Measurements from ENCODE around the gene PDSS2.

The PDSS2 gene, protein sequence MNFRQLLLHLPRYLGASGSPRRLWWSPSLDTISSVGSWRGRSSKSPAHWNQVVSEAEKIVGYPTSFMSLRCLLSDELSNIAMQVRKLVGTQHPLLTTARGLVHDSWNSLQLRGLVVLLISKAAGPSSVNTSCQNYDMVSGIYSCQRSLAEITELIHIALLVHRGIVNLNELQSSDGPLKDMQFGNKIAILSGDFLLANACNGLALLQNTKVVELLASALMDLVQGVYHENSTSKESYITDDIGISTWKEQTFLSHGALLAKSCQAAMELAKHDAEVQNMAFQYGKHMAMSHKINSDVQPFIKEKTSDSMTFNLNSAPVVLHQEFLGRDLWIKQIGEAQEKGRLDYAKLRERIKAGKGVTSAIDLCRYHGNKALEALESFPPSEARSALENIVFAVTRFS

DNA sequence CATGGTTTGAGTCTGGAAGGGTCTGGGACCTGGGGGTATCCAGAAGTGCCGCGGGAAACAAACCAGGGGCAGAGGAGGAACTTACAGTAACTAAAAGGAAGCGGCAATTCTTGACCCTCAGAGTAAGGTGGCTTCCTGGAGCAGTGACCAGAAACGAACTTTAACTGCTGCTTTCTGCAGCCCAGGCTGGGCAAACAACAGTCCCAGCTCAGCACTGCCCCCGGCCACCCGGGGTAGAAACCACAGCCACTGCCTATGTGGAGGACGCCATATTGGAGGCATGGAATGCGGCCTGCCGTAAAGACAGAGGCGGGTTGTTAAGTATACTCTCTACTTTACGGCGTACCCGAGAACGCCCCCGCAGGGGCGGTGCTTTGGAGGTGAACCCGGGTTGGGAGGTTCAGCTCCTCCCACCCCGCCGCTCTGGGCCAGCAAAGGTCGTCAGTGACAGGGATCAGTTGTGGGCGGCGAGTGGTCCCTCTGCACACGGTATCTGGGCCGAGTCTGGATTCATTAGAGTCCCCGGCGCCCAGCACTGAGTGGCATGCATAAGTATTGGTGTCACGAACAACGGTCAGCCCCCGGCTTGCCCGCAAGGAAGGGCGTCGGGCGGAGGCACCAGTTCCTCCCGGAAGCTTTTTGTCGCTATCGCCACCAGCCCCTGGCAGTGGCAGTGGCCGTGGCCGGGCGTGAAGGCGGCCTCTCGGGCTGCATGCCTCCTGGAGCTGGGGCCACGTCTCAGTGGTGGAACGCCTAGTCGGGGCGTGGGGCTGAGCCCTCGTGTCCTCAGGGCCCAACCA is at the start of gene PDSS2:
Gene PDSS2 (minus strand): TSS at position 282 of the 800 bp plus-strand sequence. CDS start 279 bp downstream, at position 3.
- DNase-seq, result peak; percentile 99
- TF ChIP-seq, protein P1, sequence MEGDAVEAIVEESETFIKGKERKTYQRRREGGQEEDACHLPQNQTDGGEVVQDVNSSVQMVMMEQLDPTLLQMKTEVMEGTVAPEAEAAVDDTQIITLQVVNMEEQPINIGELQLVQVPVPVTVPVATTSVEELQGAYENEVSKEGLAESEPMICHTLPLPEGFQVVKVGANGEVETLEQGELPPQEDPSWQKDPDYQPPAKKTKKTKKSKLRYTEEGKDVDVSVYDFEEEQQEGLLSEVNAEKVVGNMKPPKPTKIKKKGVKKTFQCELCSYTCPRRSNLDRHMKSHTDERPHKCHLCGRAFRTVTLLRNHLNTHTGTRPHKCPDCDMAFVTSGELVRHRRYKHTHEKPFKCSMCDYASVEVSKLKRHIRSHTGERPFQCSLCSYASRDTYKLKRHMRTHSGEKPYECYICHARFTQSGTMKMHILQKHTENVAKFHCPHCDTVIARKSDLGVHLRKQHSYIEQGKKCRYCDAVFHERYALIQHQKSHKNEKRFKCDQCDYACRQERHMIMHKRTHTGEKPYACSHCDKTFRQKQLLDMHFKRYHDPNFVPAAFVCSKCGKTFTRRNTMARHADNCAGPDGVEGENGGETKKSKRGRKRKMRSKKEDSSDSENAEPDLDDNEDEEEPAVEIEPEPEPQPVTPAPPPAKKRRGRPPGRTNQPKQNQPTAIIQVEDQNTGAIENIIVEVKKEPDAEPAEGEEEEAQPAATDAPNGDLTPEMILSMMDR (IDR thresholded peaks at IDR 0.05; ENCODE audit: low read depth, low read length), result peak; percentile 58
- H3K27ac ChIP-seq, result peak within 1 kb of the TSS; percentile 62

DNA sequence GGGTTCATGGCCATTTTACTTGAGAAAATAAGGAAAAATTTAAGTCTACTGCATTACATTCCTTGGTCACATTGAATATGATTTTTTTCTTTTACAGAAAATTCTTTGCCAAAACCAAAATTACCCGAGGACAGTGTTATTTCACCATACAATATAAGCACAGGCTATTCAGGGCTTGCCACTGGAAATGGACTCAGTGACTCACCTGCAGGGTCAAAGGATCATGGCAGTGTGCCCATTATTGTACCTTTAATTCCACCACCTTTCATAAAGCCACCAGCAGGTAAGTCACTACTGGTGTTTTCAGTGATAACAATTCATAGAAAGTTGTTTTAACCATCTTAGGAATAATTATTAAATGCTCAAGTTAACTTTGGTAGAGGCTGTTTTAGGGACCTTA is 46.8 kb upstream of the PDSS2 start:
- no peak for DNase-seq
- Histone ChIP-seq H3K36me3 (no peaks in the 10 kb centered on the region), H3K27me3 (ENCODE audit: insufficient read depth, low read depth, severe bottlenecking) (no peaks in the 10 kb centered on the region), H3K27ac (no peak overlapping the region), H3K9me3 (ENCODE audit: severe bottlenecking) (no peaks in the 10 kb centered on the region), H3K4me3 (ENCODE audit: low read depth, low read length) (no peak overlapping the region)
- TF ChIP-seq, protein P1 (IDR thresholded peaks at IDR 0.05; ENCODE audit: low read depth, low read length), result no peak

More for the DNA sequence above, at the start of gene PDSS2:
- Histone ChIP-seq H3K27me3 (ENCODE audit: insufficient read depth, low read depth, severe bottlenecking) (no peaks in the 10 kb centered on the region), H3K9me3 (ENCODE audit: severe bottlenecking) (no peaks in the 10 kb centered on the region), H3K36me3 (no peaks in the 10 kb centered on the region), H3K4me3 (ENCODE audit: low read depth, low read length) (peak within 1 kb of the TSS; percentile 76)

DNA sequence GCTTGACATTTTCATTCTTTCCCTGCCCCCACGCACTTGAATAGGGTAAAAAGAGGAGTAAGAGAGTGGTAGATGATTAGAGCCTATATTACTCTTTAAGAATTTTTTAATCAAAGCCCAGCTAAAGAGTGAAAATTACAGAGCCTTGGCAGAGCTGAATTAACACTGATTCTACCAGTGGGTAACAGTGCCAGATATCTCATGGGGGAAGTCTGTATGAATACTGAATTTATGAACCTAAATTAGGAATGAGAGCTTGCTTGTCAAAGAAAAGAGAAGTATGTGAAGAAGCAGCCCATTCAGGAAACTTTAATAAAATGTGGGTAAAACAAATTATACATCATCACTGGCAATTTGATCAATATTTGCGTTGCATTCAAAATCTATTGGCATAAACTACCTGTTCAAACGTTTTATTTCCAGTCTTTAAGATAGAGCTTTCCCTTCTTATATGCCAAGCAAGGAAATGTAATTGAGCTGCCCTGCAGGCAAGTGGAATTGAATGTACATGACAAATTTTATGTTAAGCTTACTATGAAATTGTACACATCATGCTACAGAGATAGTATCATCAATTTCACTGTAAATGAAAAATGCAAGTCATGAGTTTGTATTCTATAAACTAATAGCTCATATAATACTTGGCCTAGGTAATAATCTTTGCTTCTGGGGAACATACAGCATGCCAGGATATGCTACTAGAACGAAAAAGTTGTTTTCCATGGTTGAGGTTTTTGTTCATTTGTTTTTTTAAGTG is 45.1 kb upstream of the PDSS2 start:
- no peak for DNase-seq
- TF ChIP-seq, protein P1 (IDR thresholded peaks at IDR 0.05; ENCODE audit: low read depth, low read length), result no peak
- Histone ChIP-seq H3K27me3 (ENCODE audit: insufficient read depth, low read depth, severe bottlenecking) (no peaks in the 10 kb centered on the region), H3K27ac (no peak overlapping the region), H3K4me3 (ENCODE audit: low read depth, low read length) (no peak overlapping the region), H3K36me3 (no peaks in the 10 kb centered on the region), H3K9me3 (ENCODE audit: severe bottlenecking) (no peaks in the 10 kb centered on the region)

DNA sequence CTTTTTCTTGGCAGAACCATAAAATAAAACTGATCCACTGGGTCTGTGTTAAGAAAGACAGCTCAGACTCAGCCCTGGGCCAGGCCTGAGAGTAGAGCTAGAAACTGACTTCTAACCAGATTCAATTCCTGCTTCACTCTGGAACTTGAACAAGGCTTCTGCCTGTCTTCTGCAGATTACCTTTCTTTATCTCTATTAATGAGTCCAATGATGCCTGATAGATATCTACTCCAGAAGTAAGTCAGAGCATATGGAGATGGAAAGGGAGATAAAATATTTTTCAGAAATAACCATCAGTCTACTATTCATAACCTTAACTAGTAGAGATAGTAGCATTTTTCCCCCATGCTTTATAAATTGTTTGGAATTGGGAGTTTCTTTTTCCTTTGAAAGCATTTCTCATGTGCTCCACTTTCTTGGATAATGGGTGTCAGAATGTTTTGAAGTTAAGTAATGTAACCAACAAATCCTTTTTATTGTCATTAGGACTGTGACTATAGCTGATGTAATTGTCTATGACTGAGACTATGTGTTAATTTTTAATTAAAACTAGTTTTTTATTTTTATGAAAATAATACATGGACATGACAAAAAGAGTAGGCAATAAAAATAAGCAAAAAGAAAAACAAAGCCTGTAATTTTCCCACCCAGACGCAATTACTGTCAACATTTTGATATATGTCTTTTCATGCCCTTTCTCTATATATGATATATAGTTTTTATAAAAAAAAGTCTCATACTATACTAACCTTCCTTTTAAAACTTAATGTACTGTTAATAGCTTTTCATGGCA is 37.7 kb upstream of the PDSS2 start:
- Histone ChIP-seq H3K27ac (no peak overlapping the region), H3K4me3 (ENCODE audit: low read depth, low read length) (no peak overlapping the region), H3K27me3 (ENCODE audit: insufficient read depth, low read depth, severe bottlenecking) (no peaks in the 10 kb centered on the region), H3K36me3 (no peaks in the 10 kb centered on the region), H3K9me3 (ENCODE audit: severe bottlenecking) (no peaks in the 10 kb centered on the region)
- no peak for DNase-seq
- TF ChIP-seq, protein P1 (IDR thresholded peaks at IDR 0.05; ENCODE audit: low read depth, low read length), result no peak

DNA sequence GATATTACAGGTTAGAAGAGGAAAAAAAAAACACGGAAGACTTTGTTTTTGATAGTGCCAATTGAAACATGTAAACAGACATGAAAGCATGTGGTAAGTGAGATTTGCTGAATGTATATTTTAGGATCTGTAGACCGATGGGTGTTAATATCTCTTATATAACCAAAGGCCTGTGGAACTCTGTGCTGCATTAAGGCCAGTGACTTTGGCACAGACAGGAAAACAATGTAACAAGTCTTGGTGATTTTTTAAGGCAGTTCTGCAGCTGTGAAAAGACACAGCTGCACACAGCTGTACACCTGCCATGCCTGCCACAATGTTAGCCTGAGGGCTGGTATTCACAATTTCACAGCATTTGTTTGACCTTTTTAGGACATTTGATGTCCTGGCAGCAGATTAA is 36.6 kb upstream of the PDSS2 start:
- Histone ChIP-seq H3K36me3 (no peaks in the 10 kb centered on the region), H3K27me3 (ENCODE audit: insufficient read depth, low read depth, severe bottlenecking) (peaks cover 2% of the 10 kb centered on the region), H3K27ac (no peak overlapping the region), H3K9me3 (ENCODE audit: severe bottlenecking) (no peaks in the 10 kb centered on the region), H3K4me3 (ENCODE audit: low read depth, low read length) (no peak overlapping the region)
- DNase-seq, result no peak
- TF ChIP-seq, protein P1 (IDR thresholded peaks at IDR 0.05; ENCODE audit: low read depth, low read length), result no peak

Measured in WERI-Rb-1 (cell line).